Naive thymus-derived CD4-positive, alpha-beta T cell (primary cell): ENCODE data around the gene EXD3. TPM values are rescaled to one million over a fixed set of nuclear protein-coding genes. Genes with fewer than 3 reads are reported as not detected.

ENCODE experiments used
- ATAC-seq: fragments of 150-1000 bp; cut with Tn5 transposase; 2 replicates; pipeline ENCODE4 v1.10.0; 2021; ENCODE audit warnings: mild to moderate bottlenecking, moderate library complexity
- CTCF ChIA-PET: fragments of 350-600 bp; sonication (Branson Sonifier 250); formaldehyde crosslinking; loops from one replicate; lab custom pipeline; 2021; ENCODE audit warnings: antibody characterized with exemption; lab: Charles Lee
- POLR2A ChIA-PET: fragments of 350-600 bp; sonication (Branson Sonifier 250); formaldehyde crosslinking; loops from one replicate; lab custom pipeline; 2021; ENCODE audit warnings: antibody characterized with exemption, inconsistent platforms; lab: Charles Lee
- DNase-seq, 9 donors: peaks; one replicate each; pipeline versions ENCODE4 v3.0.0 to v3.0.0-alpha.2; 2020 to 2022; ENCODE audit warnings: mixed read lengths in 1 of 9
- H3K27ac ChIP-seq: one replicate; pipeline ENCODE4 v1.7.0; 2013; ENCODE audit warnings: mild to moderate bottlenecking, low read depth, low read length, moderate library complexity
- H3K27me3 ChIP-seq, 2 donors: one replicate each; pipeline ENCODE4 v1.7.0; 2013; ENCODE audit warnings: low read length in 2 of 2, mild to moderate bottlenecking in 2 of 2, moderate library complexity in 2 of 2; ENCODE audit not compliant: control insufficient read depth in 2 of 2, insufficient read depth in 2 of 2
- H3K36me3 ChIP-seq, 3 experiments: 1 replicate in 2 of 3; 2 replicates in 1 of 3; pipeline ENCODE4 v1.7.0; 2013; ENCODE audit warnings: low read length in 3 of 3, mild to moderate bottlenecking in 3 of 3, moderate library complexity in 1 of 3; ENCODE audit not compliant: insufficient read depth in 3 of 3, control insufficient read depth in 2 of 3
- H3K4me1 ChIP-seq, 2 donors: one replicate each; pipeline ENCODE4 v1.7.0; 2013; ENCODE audit warnings: low read length in 2 of 2, mild to moderate bottlenecking in 2 of 2, moderate library complexity in 1 of 2; ENCODE audit not compliant: control insufficient read depth in 2 of 2, insufficient read depth in 2 of 2
- H3K4me3 ChIP-seq: 2 replicates; pipeline ENCODE4 v1.7.0; 2013; ENCODE audit warnings: mild to moderate bottlenecking, low read length
- H3K9me3 ChIP-seq, 3 experiments: 1 replicate in 2 of 3; 2 replicates in 1 of 3; pipeline ENCODE4 v1.7.0; 2013; ENCODE audit warnings: low read length in 3 of 3; ENCODE audit not compliant: control insufficient read depth in 2 of 3
- H3K27ac Mint-ChIP-seq, 9 donors: one replicate each; pipeline ENCODE4 v1.8.0; 2020 to 2022; ENCODE audit warnings: mixed read lengths in 9 of 9, mild to moderate bottlenecking in 8 of 9, moderate library complexity in 5 of 9, inconsistent platforms in 2 of 9
- H3K27me3 Mint-ChIP-seq, 5 donors: one replicate each; pipeline ENCODE4 v1.8.0; 2021 to 2022; ENCODE audit warnings: mixed read lengths in 5 of 5, mild to moderate bottlenecking in 1 of 5
- H3K36me3 Mint-ChIP-seq, 5 donors: one replicate each; pipeline ENCODE4 v1.8.0; 2020 to 2022; ENCODE audit warnings: mixed read lengths in 5 of 5, mild to moderate bottlenecking in 3 of 5, inconsistent platforms in 1 of 5
- H3K4me1 Mint-ChIP-seq, 7 donors: one replicate each; pipeline ENCODE4 v1.8.0; 2020 to 2022; ENCODE audit warnings: mixed read lengths in 7 of 7, mild to moderate bottlenecking in 3 of 7, inconsistent platforms in 1 of 7
- H3K4me3 Mint-ChIP-seq, 10 donors: one replicate each; pipeline ENCODE4 v1.8.0; 2020 to 2022; ENCODE audit warnings: mild to moderate bottlenecking in 10 of 10, mixed read lengths in 10 of 10, moderate library complexity in 6 of 10, inconsistent platforms in 2 of 10
- H3K9me3 Mint-ChIP-seq, 11 donors: one replicate each; pipeline ENCODE4 v1.8.0; 2020 to 2022; ENCODE audit warnings: mixed read lengths in 11 of 11, mild to moderate bottlenecking in 4 of 11, inconsistent platforms in 1 of 11, moderate library complexity in 1 of 11
- intact Hi-C, 2 donors: fragments of 100-400 bp; cut with micrococcal nuclease; formaldehyde crosslinking; loops; one replicate each; pipeline ENCODE4 v1.15.1; 2023
- polyA plus RNA-seq, 2 donors: library from polyadenylated mRNA; unstranded; fragments of 300-500 nt; fragmentation: Illumina TruSeq; gene quantifications; one replicate each; pipeline ENCODE4 v1.2.3, GENCODE V29; 2021
- total RNA-seq, 6 experiments: library from RNA in 5 of 6; stranded (reverse) in 5 of 6; gene quantifications; 1 replicate in 5 of 6; 2 replicates in 1 of 6; pipeline ENCODE4 v1.2.3 and lab custom pipeline; 2021 to 2026

Gene EXD3
- total and polyA plus RNA-seq, 7 experiments from 2014 or later = 3.5 to 27.2 (median 23.4) TPM

- Mint-ChIP-seq H3K4me3 (peak overlapping the region in 5 of 10 donors; percentile 46 to 69 (median 49)), H3K27ac (peak overlapping the region in 1 of 9 donors; percentile 78), H3K27me3 (peaks cover 0 to 4% (median 0%) of the 10 kb centered on the region in 5 donors), H3K4me1 (peaks cover 0 to 9% (median 6%) of the 10 kb centered on the region in 7 donors), H3K36me3 (no peaks in the 10 kb centered on the region), H3K9me3 (no peaks in the 10 kb centered on the region)
- H3K4me3 ChIP-seq = no peak overlapping the region
- no peaks in the 10 kb centered on the region for H3K36me3 ChIP-seq
- POLR2A ChIA-PET = interaction anchor here (0.6 kb wide), 1 partner anchor 496 kb away, joined by 3 read pairs; no protein-coding TSS in a partner anchor
- H3K9me3 ChIP-seq = no peaks in the 10 kb centered on the region
- H3K27me3 ChIP-seq = no peaks in the 10 kb centered on the region
- intact Hi-C loops = loop anchor here (10.0 kb wide), 2 partner anchors 229 to 249 kb away; partner anchors contain the start of genes MRPL41 (in 1 of the 2) and PNPLA7 (in 1 of the 2)
- H3K4me1 ChIP-seq = peaks cover 3 to 24% of the 10 kb centered on the region in 2 donors
- no peak overlapping the region for H3K27ac ChIP-seq
- DNase-seq (peak in 1 of 9 donors; percentile 8), ATAC-seq (no peak)
- CTCF ChIA-PET = no interaction called here
These were observed 117.2 kb downstream of the EXD3 start for GRCh38 chr9:137305798-137306065.

DNA sequence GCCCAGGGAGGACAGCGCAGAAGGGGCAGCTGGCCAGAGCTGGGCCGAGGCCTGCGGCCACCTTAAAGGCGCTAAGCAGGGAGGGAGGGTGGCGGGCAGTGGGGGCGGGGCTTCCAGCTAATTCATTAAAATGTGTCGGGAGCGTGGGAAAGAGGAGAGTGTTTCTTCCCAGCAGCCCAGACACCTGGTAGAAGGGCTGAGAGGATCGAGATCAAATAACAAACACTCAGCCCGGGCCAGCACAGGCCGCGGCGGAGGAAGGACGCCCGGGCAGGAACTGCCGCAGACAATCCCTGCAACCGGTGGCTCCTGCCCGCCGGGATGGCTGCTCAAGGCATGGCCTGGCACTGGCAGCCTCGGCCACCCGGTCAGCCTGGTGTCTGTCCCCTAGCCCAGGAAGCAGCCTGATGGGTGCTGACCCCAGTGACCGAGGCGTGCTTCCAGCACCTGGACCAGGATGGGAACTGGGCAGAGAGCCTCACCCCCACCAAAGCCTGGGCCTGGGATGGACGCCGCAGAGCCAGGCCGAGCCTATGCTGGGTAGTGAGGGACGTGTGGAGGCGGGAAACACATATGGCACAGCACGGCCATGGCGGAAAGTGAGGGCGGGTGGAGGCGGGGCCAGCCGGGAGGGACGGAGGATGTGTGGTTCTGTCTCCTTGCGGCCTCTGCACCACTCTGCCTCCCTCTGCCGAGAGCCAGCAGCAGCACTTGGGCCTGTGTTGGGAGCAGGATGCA is 117.7 kb downstream of the EXD3 start:
- H3K4me3 ChIP-seq = peak overlapping the region; percentile 35
- peak in 6 of 9 donors; percentile 28 to 66 (median 41) for DNase-seq
- H3K27ac Mint-ChIP-seq = peak overlapping the region in 1 of 9 donors; percentile 78
- H3K36me3 Mint-ChIP-seq = no peaks in the 10 kb centered on the region
- peak overlapping the region in 8 of 10 donors; percentile 46 to 69 (median 50) for H3K4me3 Mint-ChIP-seq
- H3K27me3 Mint-ChIP-seq = peaks cover 0 to 8% (median 0%) of the 10 kb centered on the region in 5 donors
- H3K9me3 ChIP-seq = no peaks in the 10 kb centered on the region
- H3K4me1 ChIP-seq = peaks cover 7 to 27% of the 10 kb centered on the region in 2 donors
- peaks cover 0 to 11% (median 8%) of the 10 kb centered on the region in 7 donors for H3K4me1 Mint-ChIP-seq
- no peaks in the 10 kb centered on the region for H3K36me3 ChIP-seq
- intact Hi-C loops = loop anchor here (10.0 kb wide), 2 partner anchors 230 to 250 kb away; partner anchors contain the start of genes MRPL41 (in 1 of the 2) and PNPLA7 (in 1 of the 2)
- H3K27ac ChIP-seq = no peak overlapping the region
- ChIA-PET CTCF (no interaction called here), POLR2A (no interaction called here)
- H3K27me3 ChIP-seq = peaks cover 0 to 4% of the 10 kb centered on the region in 2 donors
- peak; percentile 40 for ATAC-seq
- H3K9me3 Mint-ChIP-seq = no peaks in the 10 kb centered on the region

DNA sequence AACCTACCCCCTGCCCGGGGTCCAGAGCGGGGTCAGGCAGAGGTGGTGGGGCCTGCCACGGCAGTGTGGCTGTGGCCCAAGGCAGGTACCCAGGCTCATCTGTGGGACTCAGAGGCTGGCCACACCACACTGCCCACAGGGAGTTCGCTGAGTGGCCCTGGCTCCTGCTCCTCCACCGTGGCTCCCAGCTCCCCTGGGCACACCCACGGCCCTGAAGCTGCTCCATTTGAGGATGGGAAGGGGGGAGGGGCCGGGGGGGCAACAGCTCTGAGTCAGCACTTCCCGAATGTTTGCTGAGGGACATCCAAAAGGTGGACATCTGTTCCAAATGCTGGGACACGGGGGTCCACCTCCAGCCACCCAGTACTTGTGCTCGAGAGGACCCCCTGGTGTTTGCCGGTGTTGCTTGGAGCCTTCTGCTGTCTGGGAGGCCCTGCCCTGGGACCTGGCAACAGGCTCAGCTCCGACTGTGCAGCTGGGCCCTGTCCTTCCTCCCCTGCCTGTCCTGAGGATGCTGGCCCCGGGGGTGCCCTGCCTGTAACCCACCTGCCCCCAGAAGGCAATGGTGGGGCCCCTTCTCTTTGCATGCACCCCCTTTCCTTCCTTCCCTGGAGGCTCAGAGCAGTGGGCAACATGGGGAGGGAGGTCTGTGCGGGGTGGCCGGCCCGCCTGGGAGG is 118.4 kb downstream of the EXD3 start:
- Histone ChIP-seq H3K4me3 (no peak overlapping the region), H3K27me3 (peaks cover 6 to 10% of the 10 kb centered on the region in 2 donors), H3K4me1 (peaks cover 7 to 27% of the 10 kb centered on the region in 2 donors), H3K27ac (no peak overlapping the region), H3K9me3 (no peaks in the 10 kb centered on the region), H3K36me3 (no peaks in the 10 kb centered on the region)
- no peak for DNase-seq
- Mint-ChIP-seq H3K36me3 (no peaks in the 10 kb centered on the region), H3K4me3 (no peak overlapping the region), H3K9me3 (no peaks in the 10 kb centered on the region), H3K27me3 (peaks cover 0 to 13% (median 4%) of the 10 kb centered on the region in 5 donors), H3K4me1 (peaks cover 0 to 14% (median 11%) of the 10 kb centered on the region in 7 donors), H3K27ac (peak overlapping the region in 1 of 9 donors; percentile 29)
- intact Hi-C loops = loop anchor here (5.0 to 10.0 kb wide), 3 partner anchors 118 to 250 kb away; partner anchors contain the start of genes EXD3 (in 1 of the 2), MRPL41 (in 1 of the 2), NOXA1 (in 1 of the 2) and PNPLA7 (in 1 of the 2)
- ATAC-seq = no peak
- ChIA-PET POLR2A (interaction anchor here (1.1 kb wide), 1 partner anchor 16 kb away, joined by 3 read pairs; no protein-coding TSS in a partner anchor), CTCF (no interaction called here)

DNA sequence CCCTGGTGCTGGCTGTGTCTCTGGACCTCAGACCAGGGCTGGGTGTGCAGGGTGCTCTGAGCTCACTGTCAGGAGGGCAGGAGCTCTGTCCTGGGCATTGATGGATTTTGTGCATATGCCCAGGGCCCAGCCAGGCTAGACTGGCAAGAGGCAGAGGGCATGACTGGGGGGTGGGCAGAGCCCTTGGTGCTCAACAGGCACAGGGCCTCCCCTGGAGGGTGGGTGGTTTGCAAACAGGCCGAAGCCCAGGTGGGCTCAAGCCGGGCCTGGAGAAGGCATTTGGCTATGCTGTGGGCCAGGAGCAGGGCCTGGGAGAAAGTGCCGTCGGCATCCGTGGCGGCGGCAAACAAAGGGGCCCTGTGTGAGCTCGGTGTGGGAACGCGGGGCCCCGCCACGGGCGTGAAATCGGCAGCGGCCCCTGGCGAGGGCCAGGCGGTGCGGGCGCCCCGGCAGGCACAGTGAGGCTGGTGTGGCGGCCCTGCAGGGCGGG is 119.0 kb downstream of the EXD3 start:
- peaks cover 12 to 15% of the 10 kb centered on the region in 2 donors for H3K27me3 ChIP-seq
- POLR2A ChIA-PET = interaction anchor here (1.1 to 1.2 kb wide), 2 partner anchors 17 to 576 kb away, joined by 3 read pairs; no protein-coding TSS in a partner anchor
- H3K9me3 Mint-ChIP-seq = no peaks in the 10 kb centered on the region

GRCh38 chr9:137303151-137303892 is 119.6 kb downstream of the EXD3 start:
- no peak for ATAC-seq
- H3K4me3 ChIP-seq = no peak overlapping the region
- Mint-ChIP-seq H3K27ac (peak overlapping the region in 2 of 9 donors; percentile 7 to 26), H3K27me3 (peaks cover 0 to 24% (median 4%) of the 10 kb centered on the region in 5 donors), H3K9me3 (no peaks in the 10 kb centered on the region), H3K4me3 (peak overlapping the region in 9 of 10 donors; percentile 6 to 66 (median 36)), H3K4me1 (peaks cover 0 to 14% (median 11%) of the 10 kb centered on the region in 7 donors), H3K36me3 (no peaks in the 10 kb centered on the region)
- DNase-seq = peak in 1 of 9 donors; percentile 12
- ChIA-PET POLR2A (interaction anchor here (1.2 kb wide), 1 partner anchor 576 kb away, joined by 3 read pairs; no protein-coding TSS in a partner anchor), CTCF (no interaction called here)
- no peaks in the 10 kb centered on the region for H3K36me3 ChIP-seq
- H3K27me3 ChIP-seq = peaks cover 15 to 18% of the 10 kb centered on the region in 2 donors
- H3K9me3 ChIP-seq = no peaks in the 10 kb centered on the region
- intact Hi-C loops = loop anchor here (2.0 to 10.0 kb wide), 5 partner anchors 63 to 251 kb away; partner anchors contain the start of genes EXD3 (in 1 of the 2), MRPL41 (in 1 of the 2), NOXA1 (in 1 of the 2) and PNPLA7 (in 1 of the 2)
- H3K27ac ChIP-seq = no peak overlapping the region
- H3K4me1 ChIP-seq = peaks cover 7 to 27% of the 10 kb centered on the region in 2 donors

More for the DNA sequence above, 119.0 kb downstream of the EXD3 start:
- no peak overlapping the region for H3K4me3 ChIP-seq
- intact Hi-C loops = loop anchor here (2.0 to 10.0 kb wide), 5 partner anchors 63 to 251 kb away; partner anchors contain the start of genes EXD3 (in 1 of the 2), MRPL41 (in 1 of the 2), NOXA1 (in 1 of the 2) and PNPLA7 (in 1 of the 2)
- H3K4me3 Mint-ChIP-seq = peak overlapping the region in 5 of 10 donors; percentile 6 to 66 (median 32)
- H3K36me3 ChIP-seq = no peaks in the 10 kb centered on the region
- H3K4me1 ChIP-seq = peaks cover 7 to 27% of the 10 kb centered on the region in 2 donors
- H3K9me3 ChIP-seq = no peaks in the 10 kb centered on the region
- no peaks in the 10 kb centered on the region for H3K36me3 Mint-ChIP-seq
- H3K27me3 Mint-ChIP-seq = peaks cover 0 to 18% (median 4%) of the 10 kb centered on the region in 5 donors
- DNase-seq (peak in 1 of 9 donors; percentile 14), ATAC-seq (no peak)
- peak overlapping the region in 1 of 9 donors; percentile 7 for H3K27ac Mint-ChIP-seq
- H3K27ac ChIP-seq = no peak overlapping the region
- H3K4me1 Mint-ChIP-seq = peaks cover 0 to 14% (median 11%) of the 10 kb centered on the region in 7 donors
- CTCF ChIA-PET = no interaction called here
